SU-DHL-6 (cell line): ENCODE data around the gene ABHD5.

Experiments used
- H2AFZ ChIP-seq: fragments of 200-600 bp; sonication (generic); 2 replicates; pipeline ENCODE4 v1.6.1; 2014; ENCODE audit warnings: low read depth, mild to moderate bottlenecking, moderate library complexity, mixed read lengths, antibody characterized with exemption, low read length; ENCODE audit not compliant: severe bottlenecking
- H3F3A ChIP-seq: fragments of 200-600 bp; shearing (Covaris generic); 2 replicates; pipeline ENCODE4 v1.6.0; 2016; ENCODE audit warnings: antibody characterized with exemption, mild to moderate bottlenecking; ENCODE audit not compliant: insufficient read depth
- H3K27ac ChIP-seq: fragments of 200-600 bp; sonication (generic); 2 replicates; pipeline ENCODE4 v1.5.1; 2016; ENCODE audit warnings: low read depth, mild to moderate bottlenecking, low read length, moderate library complexity, mixed read lengths
- H3K27me3 ChIP-seq: fragments of 200-600 bp; sonication (generic), shearing (Covaris generic); 2 replicates; pipeline ENCODE4 v1.6.0; 2014; ENCODE audit warnings: mild to moderate bottlenecking, low read length
- H3K36me3 ChIP-seq: fragments of 200-600 bp; sonication (generic); 2 replicates; pipeline ENCODE4 v1.6.1; 2014; ENCODE audit warnings: mild to moderate bottlenecking, low read length, mixed read lengths
- H3K4me2 ChIP-seq: fragments of 300-600, 200-600 bp; shearing (Covaris generic), sonication (generic); 2 replicates; pipeline ENCODE4 v1.6.0; 2014; ENCODE audit warnings: low read length, low read depth, mild to moderate bottlenecking; ENCODE audit not compliant: poor library complexity, severe bottlenecking
- H3K4me3 ChIP-seq: fragments of 200-600 bp; sonication (generic); 2 replicates; pipeline ENCODE4 v1.5.1; 2014; ENCODE audit warnings: antibody characterized with exemption, low read length, mild to moderate bottlenecking, mixed read lengths; ENCODE audit not compliant: insufficient read depth, poor library complexity, severe bottlenecking
- H3K79me2 ChIP-seq: fragments of 200-600 bp; sonication (generic); 2 replicates; pipeline ENCODE4 v1.6.1; 2014; ENCODE audit warnings: mild to moderate bottlenecking, low read length, moderate library complexity; ENCODE audit not compliant: insufficient read depth
- H3K9ac ChIP-seq: fragments of 200-600 bp; sonication (generic); 2 replicates; pipeline ENCODE4 v1.7.0; 2014; ENCODE audit warnings: mild to moderate bottlenecking, low read length
- H3K9me2 ChIP-seq: fragments of 200-600 bp; sonication (generic); replicated peaks from 2 replicates; pipeline ENCODE4 v1.6.1; 2014; ENCODE audit warnings: low read length; ENCODE audit not compliant: insufficient read depth
- H3K9me3 ChIP-seq: fragments of 200-600 bp; sonication (generic); 2 replicates; pipeline ENCODE4 v1.6.1; 2014; ENCODE audit warnings: low read length, mixed read lengths; ENCODE audit not compliant: insufficient read depth
- H4K20me1 ChIP-seq: fragments of 200-600 bp; sonication (generic); 2 replicates; pipeline ENCODE4 v1.6.1; 2014; ENCODE audit warnings: low read depth, mild to moderate bottlenecking, antibody characterized with exemption, low read length, moderate library complexity, mixed read lengths
- EZH2phosphoT487 ChIP-seq: fragments of 200-600 bp; sonication (generic), shearing (Covaris generic); conservative IDR thresholded peaks from 2 replicates; pipeline ENCODE4 v1.6.1; 2018; ENCODE audit warnings: mild to moderate bottlenecking, antibody characterized with exemption, low read length, moderate library complexity, mixed read lengths
- TF ChIP-seq, protein P1 (sequence below): fragments of 200-600 bp; sonication (generic); IDR thresholded peaks from one replicate; pipeline ENCODE4 v1.5.1; 2017; ENCODE audit warnings: antibody characterized with exemption, mild to moderate bottlenecking, low read length, moderate library complexity; ENCODE audit not compliant: insufficient read depth, poor library complexity, severe bottlenecking

ABHD5 gene

GRCh38 chr3:43729707-43730414, 39.1 kb downstream of the ABHD5 start:
- Histone ChIP-seq H3K4me2 (no peak overlapping the region), H3K9ac (no peak overlapping the region), H3K36me3 (no peaks in the 10 kb centered on the region), H2AFZ (no peak overlapping the region), H4K20me1 (no peaks in the 10 kb centered on the region), H3K9me3 (no peaks in the 10 kb centered on the region), H3K27ac (no peak overlapping the region), H3K4me3 (no peak overlapping the region), H3K27me3 (no peaks in the 10 kb centered on the region), H3F3A (no peaks in the 10 kb centered on the region), H3K79me2 (no peaks in the 10 kb centered on the region), H3K9me2 (no peaks in the 10 kb centered on the region)
- TF ChIP-seq, protein P1, sequence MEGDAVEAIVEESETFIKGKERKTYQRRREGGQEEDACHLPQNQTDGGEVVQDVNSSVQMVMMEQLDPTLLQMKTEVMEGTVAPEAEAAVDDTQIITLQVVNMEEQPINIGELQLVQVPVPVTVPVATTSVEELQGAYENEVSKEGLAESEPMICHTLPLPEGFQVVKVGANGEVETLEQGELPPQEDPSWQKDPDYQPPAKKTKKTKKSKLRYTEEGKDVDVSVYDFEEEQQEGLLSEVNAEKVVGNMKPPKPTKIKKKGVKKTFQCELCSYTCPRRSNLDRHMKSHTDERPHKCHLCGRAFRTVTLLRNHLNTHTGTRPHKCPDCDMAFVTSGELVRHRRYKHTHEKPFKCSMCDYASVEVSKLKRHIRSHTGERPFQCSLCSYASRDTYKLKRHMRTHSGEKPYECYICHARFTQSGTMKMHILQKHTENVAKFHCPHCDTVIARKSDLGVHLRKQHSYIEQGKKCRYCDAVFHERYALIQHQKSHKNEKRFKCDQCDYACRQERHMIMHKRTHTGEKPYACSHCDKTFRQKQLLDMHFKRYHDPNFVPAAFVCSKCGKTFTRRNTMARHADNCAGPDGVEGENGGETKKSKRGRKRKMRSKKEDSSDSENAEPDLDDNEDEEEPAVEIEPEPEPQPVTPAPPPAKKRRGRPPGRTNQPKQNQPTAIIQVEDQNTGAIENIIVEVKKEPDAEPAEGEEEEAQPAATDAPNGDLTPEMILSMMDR, result no peak
- TF ChIP-seq EZH2phosphoT487, result no peak

- no peak overlapping the region for H3K27ac ChIP-seq
- TF ChIP-seq, protein P1, result no peak
- no peak for TF ChIP-seq EZH2phosphoT487
Observed at GRCh38 chr3:43732747-43733425, 42.1 kb downstream of the ABHD5 start.

GRCh38 chr3:43733459-43734384, 43.0 kb downstream of the ABHD5 start:
- Histone ChIP-seq H3K27ac (no peak overlapping the region), H3K27me3 (no peaks in the 10 kb centered on the region), H3K79me2 (no peaks in the 10 kb centered on the region), H3K9me3 (no peaks in the 10 kb centered on the region), H3F3A (no peaks in the 10 kb centered on the region), H2AFZ (no peak overlapping the region), H3K9me2 (no peaks in the 10 kb centered on the region), H3K9ac (no peak overlapping the region), H3K4me3 (no peak overlapping the region), H3K4me2 (no peak overlapping the region), H4K20me1 (no peaks in the 10 kb centered on the region), H3K36me3 (no peaks in the 10 kb centered on the region)
- TF ChIP-seq, protein P1, result no peak
- TF ChIP-seq EZH2phosphoT487, result no peak

More at GRCh38 chr3:43732747-43733425, 42.1 kb downstream of the ABHD5 start:
- Histone ChIP-seq H3K4me3 (no peak overlapping the region), H3F3A (no peaks in the 10 kb centered on the region), H3K79me2 (no peaks in the 10 kb centered on the region), H3K9ac (no peak overlapping the region), H3K36me3 (no peaks in the 10 kb centered on the region), H4K20me1 (no peaks in the 10 kb centered on the region), H3K4me2 (no peak overlapping the region), H2AFZ (no peak overlapping the region), H3K27me3 (no peaks in the 10 kb centered on the region), H3K9me3 (no peaks in the 10 kb centered on the region), H3K9me2 (no peaks in the 10 kb centered on the region)
